ENCODE results near the gene PCLAF.
"Not testable (repeated sequence)": the region's sequence is repeated elsewhere in the genome, so short reads cannot be mapped to it uniquely, and the experiment has no call there.

Gene PCLAF

DNA sequence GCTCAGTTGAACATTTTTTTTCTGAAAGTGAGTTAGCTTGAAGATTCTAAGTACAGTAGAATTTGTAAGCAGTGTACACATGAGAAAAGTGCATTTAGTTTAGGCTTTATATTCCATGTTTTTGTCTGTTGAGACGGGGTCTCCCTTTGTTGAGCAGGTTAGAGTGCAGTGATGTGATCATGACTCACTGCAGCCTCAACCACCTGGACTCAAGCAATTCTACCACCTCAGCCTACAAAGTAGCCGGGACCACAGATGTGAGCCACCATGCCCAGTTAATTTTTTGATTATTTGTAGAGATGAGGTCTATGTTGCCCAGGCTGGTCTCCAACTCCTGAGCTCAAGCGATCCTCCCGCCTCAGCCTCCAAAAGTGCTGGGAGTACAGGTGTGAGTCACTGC lies 20.0 kb downstream of the PCLAF start:
- no peak for DNase-seq (ENCODE audit: low read depth)

DNA sequence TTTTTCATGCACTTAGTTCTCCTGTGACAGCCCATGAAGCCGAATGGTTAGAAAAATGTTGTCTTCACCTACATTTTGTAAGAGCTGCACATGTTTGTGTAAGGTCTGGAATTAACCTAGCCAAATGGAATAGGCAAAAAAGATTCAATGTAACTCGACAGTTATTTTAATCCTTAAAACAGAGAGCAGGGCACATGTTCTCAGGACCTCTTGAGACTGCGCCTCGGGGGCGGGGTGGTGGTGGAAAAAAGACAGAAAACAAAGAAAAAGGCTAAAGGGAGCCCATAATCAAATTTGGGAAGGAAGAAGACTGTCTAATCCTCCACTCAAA lies 24.6 kb downstream of the PCLAF start:
- DNase-seq (ENCODE audit: low read depth) = no peak

DNA sequence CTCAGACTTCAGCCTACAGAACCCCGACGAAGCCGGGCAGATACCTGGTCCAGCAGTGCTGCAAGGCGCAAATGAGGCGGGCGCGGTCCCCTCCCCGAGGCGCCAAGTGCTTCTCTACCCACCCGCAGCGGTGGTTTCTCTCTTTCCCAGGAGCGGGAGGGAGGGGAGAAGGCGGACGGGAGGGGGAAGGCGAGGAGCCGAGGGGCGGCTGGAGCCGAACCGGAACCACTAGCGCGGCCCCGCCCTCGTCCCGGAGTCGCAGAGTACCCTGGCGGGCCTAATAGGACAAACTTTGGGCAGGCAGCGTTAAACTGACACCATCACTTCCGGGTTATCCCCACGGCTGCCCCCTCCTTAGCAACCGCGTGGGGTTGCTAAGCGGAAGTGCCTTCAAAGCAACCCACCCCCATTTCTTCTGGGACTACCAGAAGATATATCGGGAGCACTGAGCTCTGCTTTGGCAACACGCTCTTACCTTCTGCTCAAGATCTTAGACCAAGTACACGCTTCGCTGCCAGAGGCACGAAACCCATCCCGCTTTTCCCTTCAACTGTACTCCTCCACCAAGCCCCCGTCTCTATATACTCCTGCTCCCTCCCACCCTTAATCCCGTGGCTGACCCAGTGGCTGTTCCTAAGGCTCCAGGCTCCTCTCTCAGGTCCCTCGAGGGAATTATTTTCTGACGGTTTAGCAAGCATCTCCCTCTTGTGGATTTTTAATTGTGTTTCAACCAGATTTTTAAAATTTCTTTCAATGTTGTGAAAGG lies 25.1 kb downstream of the PCLAF start, which contains the start of gene CSNK1G1:
CSNK1G1 (minus strand) TSS at position 230 of the 766 bp plus-strand sequence. CDS start 55,674 bp downstream, outside the sequence.
- peak; percentile 91 for DNase-seq (ENCODE audit: low read depth)

DNA sequence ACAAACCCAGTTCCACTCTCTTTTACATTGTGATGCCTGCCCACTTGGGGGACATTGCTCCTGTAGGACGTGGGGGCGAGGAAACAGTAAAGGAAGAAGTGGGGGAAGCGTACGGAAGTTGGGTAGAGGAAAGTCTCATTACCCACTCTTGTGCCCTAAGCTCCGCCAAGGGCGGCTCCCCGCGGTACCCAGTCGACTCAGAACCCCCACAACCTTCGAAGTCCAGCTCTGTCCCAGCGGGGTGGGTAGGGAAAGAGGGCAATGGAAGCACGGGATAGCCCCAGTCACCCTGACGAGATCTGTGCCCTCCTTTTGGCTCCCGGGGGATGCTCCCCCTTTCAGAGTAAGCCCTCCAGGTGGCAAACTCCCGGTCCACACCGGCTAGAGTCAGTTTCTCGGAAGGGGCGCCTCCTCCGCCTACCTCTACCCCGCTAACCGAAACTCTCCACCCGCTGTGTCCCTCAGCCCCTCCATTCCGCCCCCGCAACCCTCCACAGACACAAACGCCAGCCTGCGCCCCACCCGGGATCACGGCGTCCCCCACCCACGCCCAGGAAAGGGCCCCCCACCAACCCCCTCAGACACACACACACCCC lies 25.8 kb downstream of the PCLAF start:
- DNase-seq (ENCODE audit: low read depth) = no peak

- DNase-seq (ENCODE audit: low read depth) = no peak
These were observed 26.4 kb downstream of the PCLAF start for GRCh38 chr15:64354688-64355344.

DNA sequence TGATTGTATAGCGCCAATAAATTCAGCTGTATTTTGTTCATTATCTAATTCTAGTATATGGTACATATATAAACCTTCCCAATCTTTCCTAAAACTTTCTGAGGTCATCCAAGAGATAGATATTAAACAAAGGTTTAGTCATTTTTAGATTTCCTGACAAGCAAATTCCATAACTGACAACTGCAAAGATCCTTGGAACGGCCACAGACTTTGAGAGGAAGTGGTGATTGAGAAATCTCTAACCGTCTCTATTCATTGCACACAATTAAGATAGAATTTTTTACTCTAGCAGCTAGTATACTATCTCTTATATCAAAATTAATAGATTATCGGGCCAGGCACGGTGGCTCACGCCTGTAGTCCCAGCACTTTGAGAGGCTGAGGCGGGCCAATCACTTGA lies 30.0 kb downstream of the PCLAF start:
- DNase-seq (ENCODE audit: low read depth) = no peak

- no peak for DNase-seq (ENCODE audit: low read depth)
These were observed 31.9 kb downstream of the PCLAF start for GRCh38 chr15:64349375-64349774.

- no peak for DNase-seq (ENCODE audit: low read depth)
These were observed 32.8 kb downstream of the PCLAF start for GRCh38 chr15:64348455-64348854.

- DNase-seq (ENCODE audit: low read depth) = not testable (repeated sequence)
These were observed 35.0 kb downstream of the PCLAF start for GRCh38 chr15:64346242-64346641.

- no peak for DNase-seq (ENCODE audit: low read depth)
These were observed 36.5 kb downstream of the PCLAF start for GRCh38 chr15:64344651-64345294.

DNA sequence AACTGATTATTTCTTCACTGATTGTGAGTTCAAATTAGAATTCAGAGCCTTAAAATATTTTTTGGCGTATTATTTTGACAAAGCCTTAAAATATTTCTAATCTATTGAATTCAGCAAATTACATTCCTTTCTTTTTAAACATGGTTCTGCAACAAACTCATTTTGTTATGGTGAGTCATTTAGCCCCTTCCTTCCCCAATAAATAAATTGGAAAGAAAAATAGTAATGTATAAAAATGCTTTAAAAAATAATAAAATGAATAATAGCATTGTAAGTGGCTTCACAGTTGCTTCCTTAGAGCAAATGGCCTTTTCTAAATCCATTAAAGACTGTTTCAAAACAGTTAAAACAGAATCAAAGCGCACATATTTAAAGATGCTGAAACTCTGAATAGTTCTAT lies 37.4 kb downstream of the PCLAF start:
- no peak for DNase-seq (ENCODE audit: low read depth)

- DNase-seq (ENCODE audit: low read depth) = no peak
These were observed 38.0 kb downstream of the PCLAF start for GRCh38 chr15:64343222-64343621.

GRCh38 chr15:64341961-64342360 lies 39.3 kb downstream of the PCLAF start:
- no peak for DNase-seq (ENCODE audit: low read depth)

DNA sequence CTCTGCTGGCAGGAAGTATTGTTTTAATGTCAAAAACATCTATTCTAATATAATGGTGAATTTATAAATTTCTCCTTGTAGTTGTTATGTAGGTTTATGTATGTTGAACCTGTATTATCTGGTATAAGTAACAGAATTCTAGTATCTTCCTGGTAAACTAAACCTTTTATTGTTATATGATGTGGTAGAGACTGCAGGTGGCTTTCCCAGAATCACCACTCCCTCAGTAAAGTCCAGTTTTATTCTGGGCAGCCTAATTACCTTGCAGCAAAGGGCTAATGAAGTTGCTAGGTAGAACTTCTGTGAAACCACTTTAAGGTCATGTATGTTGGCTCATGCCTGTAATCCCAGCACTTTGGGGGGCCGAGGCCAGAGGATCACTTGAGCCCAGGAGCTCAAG lies 40.9 kb downstream of the PCLAF start:
- no peak for DNase-seq (ENCODE audit: low read depth)

DNA sequence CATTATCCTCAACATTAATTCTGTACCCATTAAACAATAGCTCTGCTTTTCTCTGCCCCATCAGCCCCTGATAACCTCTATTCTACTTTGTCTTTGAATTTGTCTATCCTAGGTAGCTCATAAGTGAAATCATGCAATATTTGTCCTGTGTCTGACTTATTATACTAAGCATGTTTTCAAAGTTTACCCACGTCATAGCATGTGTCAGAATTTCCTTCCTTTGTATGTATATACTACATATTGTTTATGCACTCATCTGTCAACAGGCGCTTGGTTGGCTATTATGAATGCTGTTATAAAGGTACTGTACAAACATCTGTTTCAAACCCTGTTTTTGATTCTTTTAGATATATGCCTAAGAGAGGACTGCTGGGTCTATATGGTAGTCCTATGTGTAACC lies 43.5 kb downstream of the PCLAF start:
- DNase-seq (ENCODE audit: low read depth) = no peak

- DNase-seq (ENCODE audit: low read depth) = no peak
These were observed 47.0 kb downstream of the PCLAF start for GRCh38 chr15:64333986-64334929.

GRCh38 chr15:64333516-64333915 lies 47.7 kb downstream of the PCLAF start:
- DNase-seq (ENCODE audit: low read depth) = no peak

DNA sequence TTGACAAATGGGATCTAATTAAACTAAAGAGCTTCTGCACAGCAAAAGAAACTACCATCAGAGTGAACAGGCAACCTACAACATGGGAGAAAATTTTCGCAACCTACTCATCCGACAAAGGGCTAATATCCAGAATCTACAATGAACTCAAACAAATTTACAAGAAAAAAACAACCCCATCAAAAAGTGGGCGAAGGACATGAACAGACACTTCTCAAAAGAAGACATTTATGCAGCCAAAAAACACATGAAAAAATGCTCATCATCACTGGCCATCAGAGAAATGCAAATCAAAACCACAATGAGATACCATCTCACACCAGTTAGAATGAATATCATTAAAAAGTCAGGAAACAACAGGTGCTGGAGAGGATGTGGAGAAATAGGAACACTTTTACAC lies 49.6 kb downstream of the PCLAF start:
- not testable (repeated sequence) for DNase-seq (ENCODE audit: low read depth)

DNA sequence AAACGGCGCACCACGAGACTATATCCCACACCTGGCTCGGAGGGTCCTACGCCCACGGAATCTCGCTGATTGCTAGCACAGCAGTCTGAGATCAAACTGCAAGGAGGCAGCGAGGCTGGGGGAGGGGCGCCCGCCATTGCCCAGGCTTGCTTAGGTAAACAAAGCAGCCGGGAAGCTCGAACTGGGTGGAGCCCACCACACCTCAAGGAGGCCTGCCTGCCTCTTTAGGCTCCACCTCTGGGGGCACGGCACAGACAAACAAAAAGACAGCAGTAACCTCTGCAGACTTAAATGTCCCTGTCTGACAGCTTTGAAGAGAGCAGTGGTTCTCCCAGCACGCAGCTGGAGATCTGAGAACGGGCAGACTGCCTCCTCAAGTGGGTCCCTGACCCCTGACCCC lies 54.3 kb downstream of the PCLAF start:
- not testable (repeated sequence) for DNase-seq (ENCODE audit: low read depth)

DNA sequence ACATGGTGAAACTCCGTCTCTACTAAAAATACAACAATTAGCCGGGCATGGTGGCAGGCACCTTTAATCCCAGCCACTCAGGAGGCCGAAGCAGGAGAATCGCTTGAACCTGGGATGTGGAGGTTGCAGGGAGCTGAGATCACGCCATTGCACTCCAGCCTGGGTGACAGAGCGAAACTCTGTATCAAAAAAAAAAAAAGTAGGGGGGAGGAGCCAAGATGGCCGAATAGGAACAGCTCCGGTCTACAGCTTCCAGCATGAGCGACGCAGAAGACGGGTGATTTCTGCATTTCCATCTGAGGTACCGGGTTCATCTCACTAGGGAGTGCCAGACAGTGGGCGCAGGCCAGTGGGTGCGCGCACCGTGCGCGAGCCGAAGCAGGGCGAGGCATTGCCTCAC lies 54.8 kb downstream of the PCLAF start:
- not testable (repeated sequence) for DNase-seq (ENCODE audit: low read depth)

- DNase-seq (ENCODE audit: low read depth) = no peak
These were observed 56.9 kb downstream of the PCLAF start for GRCh38 chr15:64324165-64324877.
